Activated naive CD8-positive, alpha-beta T cell treated with anti-CD3 and anti-CD28 coated beads, Interleukin-2, amount 50 U/mL, for 16 hours (primary cell): ENCODE measurements around the gene GRIP2.

Experiments used
- DNase-seq: peaks from one replicate; pipeline ENCODE4 v3.0.0-alpha.2; 2020; ENCODE audit warnings: low read depth, low spot score

The GRIP2 gene

DNA sequence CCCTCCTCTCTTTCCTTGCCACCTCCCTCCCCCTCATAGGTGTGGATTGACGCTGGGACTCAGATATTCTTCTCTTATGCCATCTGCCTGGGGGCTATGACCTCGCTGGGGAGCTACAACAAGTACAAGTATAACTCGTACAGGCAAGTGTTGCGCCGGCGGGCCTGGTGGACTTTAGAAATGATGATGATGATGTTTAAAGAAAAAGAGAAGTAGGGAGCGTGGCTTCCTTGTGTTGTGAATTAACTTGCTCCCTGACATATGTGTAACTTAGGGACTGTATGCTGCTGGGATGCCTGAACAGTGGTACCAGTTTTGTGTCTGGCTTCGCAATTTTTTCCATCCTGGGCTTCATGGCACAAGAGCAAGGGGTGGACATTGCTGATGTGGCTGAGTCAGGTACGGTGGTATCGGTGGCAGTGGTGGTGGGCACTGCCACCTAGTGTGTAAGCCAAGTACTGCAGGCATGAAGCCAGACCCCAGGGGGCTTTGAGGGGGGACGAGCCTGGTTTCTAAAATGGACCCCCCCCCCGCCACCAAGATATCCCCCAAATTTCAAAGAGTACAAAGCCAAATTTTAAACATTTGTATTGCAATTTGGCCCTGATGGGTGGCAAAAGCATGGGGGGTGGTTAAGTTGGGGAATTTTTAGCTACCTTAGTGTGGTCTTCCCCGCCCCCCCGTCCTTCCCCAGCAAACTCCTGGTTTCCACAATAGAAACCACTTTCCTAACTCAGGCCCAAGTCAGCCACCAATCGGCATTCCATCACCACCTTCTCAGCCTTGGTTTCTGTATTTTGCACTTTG lies 72.1 kb downstream of the GRIP2 start:
- peak; percentile 7 for DNase-seq

DNA sequence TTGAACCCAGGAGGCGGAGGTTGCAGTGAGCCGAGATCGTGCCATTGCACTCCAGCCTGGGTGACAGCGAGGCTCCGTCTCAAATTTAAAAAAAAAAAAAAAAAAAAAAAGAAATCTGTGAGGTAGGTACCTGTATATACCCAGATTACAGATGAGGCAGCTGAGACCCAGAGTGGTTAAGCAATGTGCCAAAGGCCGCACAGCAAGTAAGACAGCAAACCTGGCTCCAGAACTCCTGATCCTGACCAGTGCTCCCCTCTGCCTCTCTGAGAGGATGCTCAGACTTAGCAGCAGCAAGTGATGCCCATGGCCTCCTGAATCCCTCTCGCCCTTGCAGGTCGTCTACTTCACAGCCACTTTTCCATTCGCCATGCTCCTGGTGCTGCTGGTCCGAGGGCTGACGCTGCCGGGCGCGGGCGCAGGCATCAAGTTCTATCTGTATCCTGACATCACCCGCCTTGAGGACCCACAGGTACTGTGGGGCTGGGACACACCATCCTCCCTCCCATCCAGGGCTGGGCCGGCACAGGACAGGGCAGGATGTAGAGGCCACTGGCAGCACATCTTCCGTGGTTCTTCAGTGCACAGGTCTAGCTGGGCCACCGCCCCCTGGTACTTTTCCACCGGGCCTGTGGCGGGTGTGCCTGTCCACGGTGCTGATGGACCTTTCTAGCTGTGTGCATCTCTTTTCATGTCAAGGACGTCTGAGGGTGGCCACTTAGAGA lies 73.8 kb downstream of the GRIP2 start:
- DNase-seq = no peak

GRCh38 chr3:14465425-14465824 lies 74.7 kb downstream of the GRIP2 start:
- DNase-seq = no peak

DNA sequence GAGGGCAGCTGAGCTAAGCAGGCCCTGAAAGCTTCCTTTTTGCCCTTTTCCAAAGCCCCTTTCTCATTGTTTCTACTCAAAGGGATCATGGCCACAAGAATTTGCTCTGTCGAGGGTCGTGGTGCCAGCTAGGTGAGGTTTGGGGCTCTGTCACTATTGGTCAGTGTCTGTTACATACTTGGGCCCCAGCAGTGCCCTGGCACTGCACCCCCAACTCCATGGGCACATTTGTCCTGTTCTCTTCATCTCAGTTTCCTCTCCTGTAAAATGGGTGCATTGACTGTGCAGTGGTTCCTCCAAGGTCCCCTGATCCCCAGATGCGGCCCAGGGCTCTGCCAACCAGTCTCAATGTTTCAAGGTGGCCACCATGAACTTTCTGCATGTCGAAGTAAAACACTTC lies 75.6 kb downstream of the GRIP2 start:
- no peak for DNase-seq

- no peak for DNase-seq
These were observed 76.0 kb downstream of the GRIP2 start for GRCh38 chr3:14464141-14464465.

GRCh38 chr3:14463330-14464140 lies 76.6 kb downstream of the GRIP2 start:
- no peak for DNase-seq

DNA sequence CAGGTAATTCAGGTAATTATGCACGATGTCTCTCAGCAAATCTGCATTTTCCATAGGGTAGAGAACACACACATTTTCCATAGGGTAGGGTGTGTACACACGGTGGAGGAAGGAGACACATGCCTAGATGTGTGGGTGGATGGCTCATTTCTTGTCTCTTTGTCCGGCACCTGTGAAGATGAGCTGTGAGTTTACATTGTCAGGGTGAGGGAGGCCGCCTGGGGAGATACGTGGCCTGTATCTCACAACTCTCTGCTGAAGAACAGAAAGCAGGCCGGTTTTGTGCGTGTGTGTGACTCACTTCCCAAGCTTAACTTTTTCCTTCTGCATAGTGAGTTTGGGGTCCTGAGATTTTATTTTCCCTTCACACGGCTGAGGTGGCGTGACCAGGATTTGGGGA lies 77.4 kb downstream of the GRIP2 start:
- DNase-seq = no peak

GRCh38 chr3:14461748-14462324 lies 78.3 kb downstream of the GRIP2 start:
- DNase-seq = no peak

DNA sequence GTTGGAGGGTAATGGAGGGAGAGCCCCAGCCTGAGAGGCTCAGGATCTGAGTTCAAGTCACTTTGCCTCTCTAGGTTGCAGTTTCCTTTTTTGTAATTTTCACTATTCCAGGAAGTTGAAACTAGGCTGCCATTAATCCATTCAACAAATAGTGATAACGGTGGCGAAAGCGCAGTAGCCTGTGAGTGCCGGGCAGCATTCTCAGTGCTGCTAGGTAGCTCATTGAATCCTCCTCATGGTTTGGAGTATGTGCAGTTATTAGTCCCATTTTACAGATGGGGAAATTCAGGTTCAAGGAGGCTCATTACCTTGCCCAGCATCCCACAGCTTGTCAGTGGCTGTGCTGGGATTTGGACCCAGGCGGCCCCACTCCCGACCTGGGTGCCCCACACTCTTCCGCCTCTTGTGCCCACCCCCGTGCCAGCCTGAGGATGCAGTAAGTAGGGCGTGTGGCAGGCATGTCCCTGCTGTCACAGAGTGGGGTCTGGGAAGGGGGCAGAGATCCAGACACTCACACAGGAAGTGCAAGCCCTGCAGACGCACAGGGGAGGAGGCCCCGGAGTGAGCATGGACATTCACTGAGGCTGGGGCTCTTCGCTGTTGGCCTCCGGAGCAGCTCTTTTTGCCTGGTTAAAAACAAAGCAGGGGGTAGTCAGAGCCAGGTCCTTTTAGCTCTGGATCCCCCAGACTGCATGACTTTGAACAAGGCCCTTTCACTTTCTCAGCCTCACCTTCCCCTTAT lies 79.0 kb downstream of the GRIP2 start:
- no peak for DNase-seq

- DNase-seq = no peak
These were observed 79.7 kb downstream of the GRIP2 start for GRCh38 chr3:14460342-14461005.

GRCh38 chr3:14459787-14460186 lies 80.4 kb downstream of the GRIP2 start:
- DNase-seq = no peak

DNA sequence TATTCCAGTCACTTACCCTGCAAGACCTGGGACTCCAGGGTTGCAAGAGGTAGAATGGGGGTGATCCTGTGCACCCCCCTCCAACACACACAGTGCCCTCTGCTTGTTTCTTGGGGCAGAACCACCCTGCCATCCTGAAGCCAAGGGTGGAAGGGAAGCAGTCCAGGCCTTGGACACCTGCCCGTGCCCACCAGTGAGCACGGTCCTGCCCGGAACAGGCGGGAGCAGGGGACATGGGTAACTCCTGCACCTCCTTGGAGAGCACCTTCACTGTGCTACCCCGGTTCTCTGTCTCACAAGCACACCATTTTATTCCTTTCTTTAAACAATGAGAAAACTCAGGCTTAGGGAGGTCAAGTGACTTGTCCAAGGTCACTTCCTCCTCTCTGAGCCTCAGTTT lies 80.8 kb downstream of the GRIP2 start:
- no peak for DNase-seq

DNA sequence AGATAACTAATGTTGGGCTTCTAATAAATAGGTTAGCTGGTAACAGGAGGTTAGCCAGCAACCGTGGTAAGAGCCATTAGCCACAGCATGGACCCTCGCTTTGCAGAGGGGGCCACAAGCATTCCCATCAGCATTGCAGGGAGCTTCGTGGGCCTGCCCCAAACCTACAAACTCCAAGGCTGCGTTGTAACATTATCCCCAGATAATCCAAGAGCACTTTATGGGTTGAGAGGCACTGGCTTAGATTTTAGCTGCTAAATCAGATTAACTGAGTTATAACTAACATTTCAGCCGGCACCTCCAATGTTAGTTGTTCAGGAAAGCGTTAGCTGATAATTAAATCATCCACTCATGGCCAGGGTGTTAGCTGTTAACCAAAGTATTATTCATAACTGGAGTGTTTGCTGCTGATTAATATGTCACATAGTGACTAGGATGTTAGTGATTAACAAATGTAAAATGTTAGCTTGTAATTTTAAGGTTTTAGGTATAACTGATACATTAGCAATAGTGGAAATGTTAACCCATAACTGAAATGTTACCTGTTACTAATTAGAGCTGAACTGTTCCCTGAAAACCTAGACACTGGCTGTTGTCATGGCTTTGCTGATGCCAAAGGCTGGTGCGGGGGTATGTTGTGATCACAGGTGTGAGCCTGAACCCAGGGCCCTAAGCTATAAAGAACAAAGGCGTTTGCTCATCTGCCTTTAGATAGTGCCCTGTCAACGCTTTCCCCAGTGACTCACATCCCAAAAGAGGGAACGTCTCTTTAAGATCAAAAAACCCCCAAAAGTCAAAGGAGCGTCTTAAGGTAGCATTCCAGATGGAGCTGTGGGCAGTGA lies 81.5 kb downstream of the GRIP2 start:
- DNase-seq = no peak

DNA sequence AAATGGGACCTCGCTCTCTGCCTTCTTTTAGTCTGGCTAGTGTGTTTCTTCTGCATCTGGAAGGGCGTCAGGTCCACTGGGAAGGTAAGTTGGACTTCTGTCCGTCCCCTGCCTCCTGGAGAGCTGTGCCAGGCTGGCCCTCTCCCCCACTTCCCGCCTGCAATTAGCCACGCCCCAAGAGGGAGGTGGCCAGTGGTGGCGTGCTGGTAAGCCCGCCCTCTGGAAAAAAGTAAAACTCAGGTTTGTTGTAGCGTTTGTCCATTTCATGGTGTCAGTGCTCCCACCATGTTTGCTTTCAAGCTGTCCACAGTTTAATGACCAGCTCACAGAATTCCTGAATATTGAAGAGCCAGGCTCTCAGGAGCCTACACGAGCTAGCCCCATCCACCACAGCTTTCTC lies 82.1 kb downstream of the GRIP2 start:
- no peak for DNase-seq

- DNase-seq = no peak
These were observed 82.7 kb downstream of the GRIP2 start for GRCh38 chr3:14457481-14457880.

GRCh38 chr3:14456794-14457193 lies 83.3 kb downstream of the GRIP2 start:
- DNase-seq = no peak

DNA sequence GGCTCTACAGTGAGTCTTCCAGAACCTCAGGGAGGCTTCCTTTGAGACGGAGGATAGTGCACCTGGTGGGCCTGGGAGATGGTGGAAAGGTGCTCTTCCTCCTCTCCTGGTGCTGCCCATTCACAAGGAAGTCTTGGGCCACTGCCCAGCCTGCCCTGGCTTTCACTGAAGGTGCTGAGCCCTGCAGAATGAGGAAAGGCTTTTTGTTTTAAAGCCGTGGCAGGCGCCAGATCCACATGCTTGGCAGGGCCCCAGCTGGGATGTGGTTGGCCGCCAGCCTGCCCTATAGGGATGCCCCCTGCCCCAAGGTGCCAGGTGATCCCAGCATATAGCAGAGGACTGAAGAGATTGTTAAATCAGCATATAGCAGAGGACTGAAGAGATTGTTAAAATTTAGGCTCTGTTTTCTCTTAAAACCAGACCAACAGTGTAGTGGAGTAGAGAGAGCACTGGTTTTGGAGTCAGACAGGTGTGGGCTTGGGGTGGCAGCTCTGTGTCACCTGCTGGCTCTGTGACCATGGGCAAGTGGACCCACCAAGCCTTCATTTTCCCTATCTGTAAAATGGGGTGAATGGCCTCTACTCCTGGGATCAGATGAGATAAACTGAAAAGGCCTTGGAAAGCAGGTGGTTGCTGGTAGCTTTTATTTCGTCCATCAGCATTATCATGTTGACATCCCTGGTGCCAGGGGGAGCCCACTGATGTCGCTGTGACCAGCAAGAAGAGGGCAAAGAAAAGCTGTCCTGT lies 84.4 kb downstream of the GRIP2 start:
- DNase-seq = no peak

- no peak for DNase-seq
These were observed 85.4 kb downstream of the GRIP2 start for GRCh38 chr3:14454639-14455310.
